ENCODE results near the gene IDE.
"Not testable (repeated sequence)": the region's sequence is repeated elsewhere in the genome, so short reads cannot be mapped to it uniquely, and the experiment has no call there.

IDE gene

GRCh38 chr10:92483539-92483938, 90.4 kb downstream of the IDE start:
- no peak for DNase-seq

GRCh38 chr10:92480413-92480812, 93.5 kb downstream of the IDE start:
- no peak for DNase-seq

GRCh38 chr10:92479547-92479946, 94.3 kb downstream of the IDE start:
- DNase-seq, result no peak

GRCh38 chr10:92478536-92478935, 95.4 kb downstream of the IDE start:
- DNase-seq, result no peak

- no peak for DNase-seq
These were observed 98.5 kb downstream of the IDE start for GRCh38 chr10:92475357-92475868.

- DNase-seq, result no peak
These were observed 103.9 kb downstream of the IDE start for GRCh38 chr10:92470026-92470425.

GRCh38 chr10:92464364-92464763, 109.5 kb downstream of the IDE start:
- DNase-seq, result no peak

- no peak for DNase-seq
These were observed 110.3 kb downstream of the IDE start for GRCh38 chr10:92463582-92463981.

GRCh38 chr10:92454955-92455354, 118.9 kb downstream of the IDE start:
- DNase-seq, result not testable (repeated sequence)

- no peak for DNase-seq
These were observed 121.6 kb downstream of the IDE start for GRCh38 chr10:92452313-92452712.

GRCh38 chr10:92451431-92451830, 122.5 kb downstream of the IDE start:
- no peak for DNase-seq

- no peak for DNase-seq
These were observed 123.0 kb downstream of the IDE start for GRCh38 chr10:92450896-92451295.

- no peak for DNase-seq
These were observed 133.3 kb downstream of the IDE start for GRCh38 chr10:92440578-92440977.

GRCh38 chr10:92438220-92438619, 135.7 kb downstream of the IDE start:
- DNase-seq, result no peak

- no peak for DNase-seq
These were observed 137.3 kb downstream of the IDE start for GRCh38 chr10:92436611-92437010.

- not testable (repeated sequence) for DNase-seq
These were observed 137.8 kb downstream of the IDE start for GRCh38 chr10:92436065-92436464.

GRCh38 chr10:92434385-92434784, 139.5 kb downstream of the IDE start:
- no peak for DNase-seq

- no peak for DNase-seq
These were observed 141.3 kb downstream of the IDE start for GRCh38 chr10:92432596-92432995.

GRCh38 chr10:92430103-92430502, 143.8 kb downstream of the IDE start:
- DNase-seq, result no peak

- no peak for DNase-seq
These were observed 152.3 kb downstream of the IDE start for GRCh38 chr10:92421550-92421949.

- DNase-seq, result no peak
These were observed 153.2 kb downstream of the IDE start for GRCh38 chr10:92420546-92421275.

- DNase-seq, result peak; percentile 21
These were observed 153.9 kb downstream of the IDE start for GRCh38 chr10:92419740-92420545.

- no peak for DNase-seq
These were observed 155.0 kb downstream of the IDE start for GRCh38 chr10:92418891-92419290.

- DNase-seq, result no peak
These were observed 155.7 kb downstream of the IDE start for GRCh38 chr10:92418221-92418620.
